Pancreas (tissue), 10 donors: ENCODE results near the gene PTGIS. TPM values are rescaled to one million over a fixed set of nuclear protein-coding genes. Genes with fewer than 3 reads are reported as not detected.

Source experiments
- ATAC-seq, 4 donors: fragments of 200-7000 bp; cut with Tn5 transposase; one replicate each; pipeline versions ENCODE4 v1.8.0 to v1.9.1; 2020; ENCODE audit warnings: mild to moderate bottlenecking in 4 of 4, moderate library complexity in 4 of 4
- DNase-seq, 6 donors: peaks; one replicate each; pipeline ENCODE4 v3.0.0-alpha.2; 2020
- FAIRE-seq: peaks from 2 replicates; lab custom pipeline; 2012; peaks lifted over from hg19 to GRCh38; lab: Jason Lieb, UNC
- H3K27ac ChIP-seq, 4 donors: fragments of 200-600 bp; sonication (generic); 1 replicate in 3 of 4; 2 replicates in 1 of 4; pipeline versions ENCODE4 v1.5.0 to v1.8.0; 2020
- H3K27me3 ChIP-seq, 4 donors: fragments of 200-600 bp; one replicate each; pipeline ENCODE4 v1.8.0; 2021
- H3K36me3 ChIP-seq, 3 donors: fragments of 200-600 bp; sonication (generic) in 1 of 3; one replicate each; pipeline versions ENCODE4 v1.5.0 to v1.8.0; 2020 to 2021
- H3K4me1 ChIP-seq, 3 donors: fragments of 200-600 bp; one replicate each; pipeline ENCODE4 v1.8.0; 2021
- H3K4me3 ChIP-seq, 4 donors: fragments of 200-600 bp; sonication (generic) in 2 of 4; one replicate each; pipeline versions ENCODE4 v1.5.0 to v1.8.0; 2020 to 2021
- H3K9me3 ChIP-seq, 4 donors: fragments of 200-600 bp; one replicate each; pipeline ENCODE4 v1.8.0; 2021
- CTCF ChIP-seq, 4 donors: fragments of 200-600 bp; sonication (generic) in 3 of 4; IDR thresholded peaks; one replicate each; pipeline versions ENCODE4 v1.5.0 to v1.8.0; 2021; ENCODE audit warnings: antibody characterized with exemption in 4 of 4
- WGBS, 2 donors: extraction: QIAGEN DNeasy Blood & Tissue Kit; methylation state at CpG; one replicate each; pipeline ENCODE4 v1.1.7; 2013; 5-methylcytosine and 5-hydroxymethylcytosine counted together
- intact Hi-C, 3 donors: fragments of 100-400 bp; cut with DNase I; formaldehyde crosslinking; loops; one replicate each; pipeline versions ENCODE4 v1.11.1 to v1.14.2; 2022
- polyA plus RNA-seq, 2 donors: library from polyadenylated mRNA; stranded (reverse); fragments of 200-250 nt; gene quantifications; one replicate each; pipeline ENCODE4 v1.2.3, GENCODE V29; 2013
- total RNA-seq, 6 donors: library from RNA; stranded (reverse); fragmentation: NEBNext Ultra II Directional in 4 of 6; extraction: Animal tissue kit (Norgen Biotek cat#: 25700) in 4 of 6; gene quantifications; one replicate each; pipeline versions ENCODE4 v1.2.1 to v1.2.4, GENCODE V29; 2021 to 2023
- donor health status: healthy with polysubstance abuse.
- donor health status: DM: no; HTN: no; CAD: no; lungs with moderate emphysema.
- donor health status: DM: no; HTN: no; CAD: no.
- donor health status: control.
- donor health status: control.
- donor health status: Bipolar disorder and iron deficiency.
- donor health status: DM: yes; HTN: yes; CAD: no.
- donor health status: DM: no; HTN: no; CAD: no.
- donor health status: DM: no; HTN: no; CAD: no.
- donor health status: DM: yes; HTN: yes; CAD: no.

The PTGIS gene
- total and polyA plus RNA-seq, 8 donors, result 1.2 to 16.2 (median 2.9) TPM

- Histone ChIP-seq H3K4me1 (no peaks in the 10 kb centered on the region), H3K4me3 (no peak overlapping the region), H3K9me3 (no peaks in the 10 kb centered on the region), H3K27me3 (no peaks in the 10 kb centered on the region), H3K27ac (no peak overlapping the region), H3K36me3 (no peaks in the 10 kb centered on the region)
- FAIRE-seq, result no peak
- 51 to 52% methylated on average over 6 of the region's 6 CpGs for WGBS, 2 donors
- intact Hi-C loops, result no loop called here
- no peak for DNase-seq
- no peak for TF ChIP-seq CTCF (IDR thresholded peaks at IDR 0.05)
- ATAC-seq, result no peak
Observed at GRCh38 chr20:49572857-49573256, 4.9 kb upstream of the PTGIS start.

GRCh38 chr20:49571553-49571835, 3.6 kb upstream of the PTGIS start:
- intact Hi-C loops, result no loop called here
- Histone ChIP-seq H3K27ac (no peak overlapping the region), H3K4me3 (no peak overlapping the region), H3K36me3 (no peaks in the 10 kb centered on the region), H3K27me3 (peaks cover 0 to 6% (median 0%) of the 10 kb centered on the region in 4 donors), H3K4me1 (peaks cover 0 to under 1% (median 0%) of the 10 kb centered on the region in 3 donors), H3K9me3 (no peaks in the 10 kb centered on the region)
- peak in 1 of 6 donors; percentile 8 for DNase-seq
- 61 to 65% methylated on average over 2 of the region's 2 CpGs for WGBS, 2 donors
- no peak for FAIRE-seq
- no peak for TF ChIP-seq CTCF (IDR thresholded peaks at IDR 0.05)
- no peak for ATAC-seq

DNA sequence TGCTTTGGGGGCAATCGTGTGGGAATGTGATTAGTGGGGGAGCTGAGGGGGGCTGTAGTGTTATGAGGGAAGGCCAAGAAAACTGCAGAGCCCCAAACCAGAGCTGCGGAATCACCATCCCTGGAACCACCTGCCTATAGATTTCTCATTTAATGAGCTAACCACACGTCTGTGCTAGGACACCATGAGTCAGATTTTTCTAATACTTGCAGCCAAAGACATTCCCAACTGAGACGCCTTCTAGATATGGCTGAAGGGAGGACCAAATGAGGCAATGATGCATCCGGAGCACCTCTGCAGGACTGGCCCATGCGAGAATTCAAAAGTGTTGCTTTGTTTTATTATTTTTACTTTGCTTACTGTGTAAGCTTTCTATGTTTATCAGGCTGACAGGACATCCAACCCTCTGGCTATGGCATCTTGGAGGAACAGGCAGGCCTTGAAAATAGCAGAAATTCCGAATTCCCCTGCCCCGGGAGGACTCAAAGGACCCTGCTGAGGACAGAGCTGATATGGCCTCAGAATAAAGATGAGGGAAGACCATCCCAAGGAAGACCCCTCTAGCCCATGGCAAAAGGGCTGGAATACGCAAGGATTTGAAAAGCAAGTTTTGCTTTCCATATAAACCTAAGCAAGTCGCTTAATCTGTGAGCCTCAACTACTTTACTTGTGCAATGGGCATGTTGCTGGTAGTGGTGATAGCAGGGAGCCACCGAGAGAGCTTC, 3.1 kb upstream of the PTGIS start:
- Histone ChIP-seq H3K27ac (no peak overlapping the region), H3K4me1 (peaks cover 0 to 3% (median 0%) of the 10 kb centered on the region in 3 donors), H3K27me3 (peaks cover 0 to 6% (median 0%) of the 10 kb centered on the region in 4 donors), H3K36me3 (no peaks in the 10 kb centered on the region), H3K4me3 (no peak overlapping the region), H3K9me3 (no peaks in the 10 kb centered on the region)
- TF ChIP-seq CTCF (IDR thresholded peaks at IDR 0.05), result no peak
- ATAC-seq, result no peak
- FAIRE-seq, result no peak
- intact Hi-C loops, result no loop called here
- WGBS, 2 donors, result 78 to 84% methylated on average over 11 of the region's 11 CpGs
- peak in 1 of 6 donors; percentile 4 for DNase-seq

GRCh38 chr20:49570161-49570827, 2.4 kb upstream of the PTGIS start:
- TF ChIP-seq CTCF (IDR thresholded peaks at IDR 0.05), result no peak
- Histone ChIP-seq H3K27me3 (peaks cover 0 to 6% (median 0%) of the 10 kb centered on the region in 4 donors), H3K4me1 (peaks cover 0 to 3% (median 0%) of the 10 kb centered on the region in 3 donors), H3K9me3 (no peaks in the 10 kb centered on the region), H3K36me3 (no peaks in the 10 kb centered on the region), H3K27ac (no peak overlapping the region), H3K4me3 (no peak overlapping the region)
- WGBS, 2 donors, result 85 to 88% methylated on average over 7 of the region's 7 CpGs
- ATAC-seq (no peak), FAIRE-seq (no peak), DNase-seq (no peak)
- intact Hi-C loops, result no loop called here
